Progenitor cell of endocrine pancreas (in vitro differentiated cells): ENCODE measurements around the gene FEN1. TPM values are rescaled to one million over a fixed set of nuclear protein-coding genes. Genes with fewer than 3 reads are reported as not detected.

Experiments
- DNase-seq: peaks from one replicate; pipeline ENCODE4 v3.0.0; 2021; ENCODE audit warnings: low spot score; ENCODE audit not compliant: unreplicated experiment
- H3K27ac Mint-ChIP-seq: 2 replicates; pipeline ENCODE4 v1.8.0; 2021; ENCODE audit warnings: mild to moderate bottlenecking, moderate library complexity, mixed read lengths
- H3K27me3 Mint-ChIP-seq: 2 replicates; pipeline ENCODE4 v1.8.0; 2021; ENCODE audit warnings: mixed read lengths
- H3K36me3 Mint-ChIP-seq: 2 replicates; pipeline ENCODE4 v1.8.0; 2022; ENCODE audit warnings: mixed read lengths; ENCODE audit not compliant: insufficient read depth
- H3K4me1 Mint-ChIP-seq: 2 replicates; pipeline ENCODE4 v1.8.0; 2021; ENCODE audit warnings: low read depth, mixed read lengths
- H3K4me3 Mint-ChIP-seq: 2 replicates; pipeline ENCODE4 v1.8.0; 2021; ENCODE audit warnings: low read depth, mild to moderate bottlenecking, moderate library complexity, mixed read lengths
- H3K9me3 Mint-ChIP-seq: 2 replicates; pipeline ENCODE4 v1.8.0; 2021; ENCODE audit warnings: low read depth, mixed read lengths
- CTCF ChIP-seq: fragments of 200-600 bp; sonication (generic); IDR thresholded peaks from one replicate; pipeline ENCODE4 v1.5.0; 2021; ENCODE audit warnings: antibody characterized with exemption, mild to moderate bottlenecking; ENCODE audit not compliant: unreplicated experiment
- total RNA-seq: library from RNA; stranded (reverse); gene quantifications from 2 replicates; pipeline ENCODE4 v1.2.1, GENCODE V29; 2021

FEN1 gene
- total RNA-seq, 1 donor from 2014 or later: 34.4 TPM

- DNase-seq: no peak
- Mint-ChIP-seq H3K36me3 (peaks cover 3% of the 10 kb centered on the region), H3K27me3 (peaks cover 4% of the 10 kb centered on the region), H3K9me3 (no peaks in the 10 kb centered on the region), H3K4me3 (no peak overlapping the region), H3K4me1 (peaks cover 19% of the 10 kb centered on the region), H3K27ac (no peak overlapping the region)
- no peak for TF ChIP-seq CTCF
Measured at GRCh38 chr11:61746442-61747191, 46.1 kb upstream of the FEN1 start.

- no peaks in the 10 kb centered on the region for H3K36me3 Mint-ChIP-seq
- no peak overlapping the region for H3K4me3 Mint-ChIP-seq
- H3K9me3 Mint-ChIP-seq: no peaks in the 10 kb centered on the region
- peaks cover 19% of the 10 kb centered on the region for H3K4me1 Mint-ChIP-seq
- peak; percentile 95 for TF ChIP-seq CTCF
- no peak overlapping the region for H3K27ac Mint-ChIP-seq
- DNase-seq: peak; percentile 81
- peaks cover 4% of the 10 kb centered on the region for H3K27me3 Mint-ChIP-seq
Measured at GRCh38 chr11:61747192-61747966, 45.3 kb upstream of the FEN1 start.

GRCh38 chr11:61747967-61748285 lies 44.8 kb upstream of the FEN1 start:
- Mint-ChIP-seq H3K27ac (no peak overlapping the region), H3K36me3 (no peaks in the 10 kb centered on the region), H3K9me3 (no peaks in the 10 kb centered on the region), H3K27me3 (peaks cover 4% of the 10 kb centered on the region), H3K4me3 (no peak overlapping the region), H3K4me1 (peaks cover 19% of the 10 kb centered on the region)
- TF ChIP-seq CTCF: peak; percentile 8
- no peak for DNase-seq

- peaks cover 37% of the 10 kb centered on the region for H3K4me1 Mint-ChIP-seq
- H3K36me3 Mint-ChIP-seq: no peaks in the 10 kb centered on the region
- H3K27me3 Mint-ChIP-seq: peaks cover 4% of the 10 kb centered on the region
- DNase-seq: no peak
- H3K27ac Mint-ChIP-seq: peak overlapping the region; percentile 38
- H3K4me3 Mint-ChIP-seq: peak overlapping the region; percentile 22
- TF ChIP-seq CTCF: no peak
- H3K9me3 Mint-ChIP-seq: no peaks in the 10 kb centered on the region
Measured at GRCh38 chr11:61749591-61750217, 43.0 kb upstream of the FEN1 start.

- DNase-seq: no peak
- Mint-ChIP-seq H3K4me1 (peaks cover 44% of the 10 kb centered on the region), H3K9me3 (no peaks in the 10 kb centered on the region), H3K4me3 (peak overlapping the region; percentile 72), H3K27me3 (peaks cover 4% of the 10 kb centered on the region), H3K36me3 (no peaks in the 10 kb centered on the region), H3K27ac (no peak overlapping the region)
- no peak for TF ChIP-seq CTCF
Measured at GRCh38 chr11:61750631-61751273, 42.0 kb upstream of the FEN1 start.
